ENCODE data around the gene CDC42EP4.

Gene CDC42EP4

GRCh38 chr17:73293480-73293911, 18.3 kb downstream of the CDC42EP4 start:
- no peak for DNase-seq

GRCh38 chr17:73293031-73293430, 18.8 kb downstream of the CDC42EP4 start:
- DNase-seq = no peak

- no peak for DNase-seq
These were observed 19.7 kb downstream of the CDC42EP4 start for GRCh38 chr17:73292031-73292531.

- no peak for DNase-seq
These were observed 20.5 kb downstream of the CDC42EP4 start for GRCh38 chr17:73291260-73291801.

- DNase-seq = no peak
These were observed 21.2 kb downstream of the CDC42EP4 start for GRCh38 chr17:73290399-73291259.

GRCh38 chr17:73289549-73290254, 22.1 kb downstream of the CDC42EP4 start:
- DNase-seq = no peak

GRCh38 chr17:73288534-73289302, 23.1 kb downstream of the CDC42EP4 start:
- no peak for DNase-seq

GRCh38 chr17:73286863-73287296, 24.9 kb downstream of the CDC42EP4 start:
- no peak for DNase-seq

GRCh38 chr17:73285916-73286862, 25.6 kb downstream of the CDC42EP4 start:
- no peak for DNase-seq

GRCh38 chr17:73285603-73285908, 26.2 kb downstream of the CDC42EP4 start:
- DNase-seq = no peak

- no peak for DNase-seq
These were observed 26.7 kb downstream of the CDC42EP4 start for GRCh38 chr17:73284906-73285602.

- no peak for DNase-seq
These were observed 27.4 kb downstream of the CDC42EP4 start for GRCh38 chr17:73284354-73284753.

- no peak for DNase-seq
These were observed 27.9 kb downstream of the CDC42EP4 start for GRCh38 chr17:73283841-73284282.

GRCh38 chr17:73283250-73283649, 28.6 kb downstream of the CDC42EP4 start:
- DNase-seq = no peak

GRCh38 chr17:73282629-73283028, 29.2 kb downstream of the CDC42EP4 start:
- DNase-seq = no peak

- no peak for DNase-seq
These were observed 29.9 kb downstream of the CDC42EP4 start for GRCh38 chr17:73281928-73282327.

GRCh38 chr17:73280191-73280590, 31.6 kb downstream of the CDC42EP4 start:
- no peak for DNase-seq

GRCh38 chr17:73279704-73280103, 32.1 kb downstream of the CDC42EP4 start:
- no peak for DNase-seq

- no peak for DNase-seq
These were observed 33.0 kb downstream of the CDC42EP4 start for GRCh38 chr17:73278465-73279453.

GRCh38 chr17:73278049-73278464, 33.7 kb downstream of the CDC42EP4 start:
- DNase-seq = no peak
